Lung (tissue), 16 donors: ENCODE results near the gene C19orf85. TPM values are rescaled to one million over a fixed set of nuclear protein-coding genes. Genes with fewer than 3 reads are reported as not detected.

Experiments used
- ATAC-seq: fragments of 200-7000 bp; cut with Tn5 transposase; one replicate; pipeline ENCODE4 v1.9.1; 2020; ENCODE audit warnings: moderate number of reproducible peaks; ENCODE audit not compliant: insufficient read depth, low FRiP score
- DNase-seq, 3 donors: peaks; one replicate each; pipeline ENCODE4 v3.0.0-alpha.2; 2013 to 2017
- H3K27ac ChIP-seq, 2 donors: one replicate each; pipeline ENCODE4 v1.5.1; 2013; ENCODE audit warnings: mild to moderate bottlenecking in 2 of 2, moderate library complexity in 2 of 2, control low read depth in 1 of 2, inconsistent platforms in 1 of 2, low read depth in 1 of 2, low read length in 1 of 2
- H3K27me3 ChIP-seq, 3 donors: one replicate each; pipeline ENCODE4 v1.5.1; 2013; ENCODE audit warnings: low read length in 2 of 3; ENCODE audit not compliant: control insufficient read depth in 3 of 3, insufficient read depth in 3 of 3
- H3K36me3 ChIP-seq, 4 donors: one replicate each; pipeline ENCODE4 v1.5.1; 2013; ENCODE audit warnings: low read length in 4 of 4, mild to moderate bottlenecking in 1 of 4, moderate library complexity in 1 of 4; ENCODE audit not compliant: control insufficient read depth in 4 of 4, insufficient read depth in 4 of 4
- H3K4me1 ChIP-seq, 5 donors: one replicate each; pipeline ENCODE4 v1.5.1; 2013; ENCODE audit warnings: low read length in 5 of 5, mild to moderate bottlenecking in 2 of 5, moderate library complexity in 1 of 5; ENCODE audit not compliant: control insufficient read depth in 5 of 5, insufficient read depth in 5 of 5
- H3K4me3 ChIP-seq: one replicate; pipeline ENCODE4 v1.5.1; 2013; ENCODE audit warnings: mild to moderate bottlenecking, control low read depth, moderate library complexity
- H3K9ac ChIP-seq, 2 donors: one replicate each; pipeline ENCODE4 v1.5.1; 2013; ENCODE audit warnings: low read length in 2 of 2, control low read depth in 1 of 2; ENCODE audit not compliant: insufficient read depth in 1 of 2
- H3K9me3 ChIP-seq, 4 donors: one replicate each; pipeline ENCODE4 v1.5.1; 2013; ENCODE audit warnings: low read length in 3 of 4, mild to moderate bottlenecking in 1 of 4, moderate library complexity in 1 of 4; ENCODE audit not compliant: control insufficient read depth in 4 of 4, insufficient read depth in 3 of 4
- WGBS, 2 donors: extraction: QIAGEN DNeasy Blood & Tissue Kit; methylation state at CpG; one replicate each; pipeline ENCODE4 v1.1.7; 2013; 5-methylcytosine and 5-hydroxymethylcytosine counted together
- long read RNA-seq, 5 donors: transcript quantifications; one replicate each; lab custom pipeline, GENCODE V29; 2026
- polyA plus RNA-seq, 2 donors: library from polyadenylated mRNA; stranded (reverse); fragments of 200-250 nt; gene quantifications; one replicate each; pipeline ENCODE4 v1.2.1, GENCODE V29; 2013
- total RNA-seq, 2 donors: library from RNA; depleted of rRNA in 1 of 2; stranded (reverse); fragments of >200 nt in 1 of 2; gene quantifications; one replicate each; pipeline ENCODE4 v1.2.1, GENCODE V29; 2014 to 2021
- TF ChIP-seq, protein P1 (sequence below): IDR thresholded peaks from 2 replicates; pipeline ENCODE4 v1.5.1; 2012; ENCODE audit warnings: mild to moderate bottlenecking; ENCODE audit errors: control extremely low read depth, extremely low read depth
- donor health status: control.
- donor health status: control.
- donor health status: Bipolar disorder and iron deficiency.
- donor health status: healthy.
- donor health status: DM: yes; HTN: yes; CAD: no.

C19orf85 gene
- total RNA-seq (not detected), polyA plus RNA-seq (not detected)
- long read RNA-seq, donor 1: 0 reads
- long read RNA-seq, donor 2: 0 reads
- long read RNA-seq, donor 3: 0 reads
- long read RNA-seq, donor 4: 0 reads
- long read RNA-seq, donor 5: 0 reads

DNA sequence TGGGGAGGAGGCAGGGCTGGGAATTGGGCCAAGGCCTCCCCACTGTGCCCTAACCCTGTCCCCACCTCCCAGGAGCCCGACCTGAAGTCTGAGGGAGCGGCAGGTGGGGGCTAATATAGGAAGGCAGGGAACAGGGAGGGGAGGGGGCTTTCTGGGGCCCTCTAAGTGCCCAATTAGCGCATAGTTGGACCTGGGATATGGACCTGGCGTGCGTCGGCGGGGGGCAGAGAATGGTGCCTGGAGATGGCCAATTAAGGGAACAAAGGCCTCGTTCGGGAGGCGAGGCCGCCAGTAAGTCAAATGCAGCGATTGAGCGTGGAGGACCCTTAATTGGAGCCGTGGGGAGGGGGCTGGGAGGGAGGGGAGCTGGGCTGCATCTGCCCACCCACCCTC lies at the start of gene C19orf85:
Gene C19orf85 (minus strand): TSS at position 90 of the 393 bp plus-strand sequence. CDS start 197 bp downstream, outside the sequence.
- Histone ChIP-seq H3K27ac (no peak within 1 kb of the TSS), H3K9ac (no peak within 1 kb of the TSS), H3K4me3 (no peak within 1 kb of the TSS), H3K4me1 (peaks cover 0 to 22% (median 1%) of the 10 kb centered on the region in 5 donors), H3K36me3 (no peaks in the 10 kb centered on the region), H3K9me3 (no peaks in the 10 kb centered on the region), H3K27me3 (no peaks in the 10 kb centered on the region)
- TF ChIP-seq, protein P1, sequence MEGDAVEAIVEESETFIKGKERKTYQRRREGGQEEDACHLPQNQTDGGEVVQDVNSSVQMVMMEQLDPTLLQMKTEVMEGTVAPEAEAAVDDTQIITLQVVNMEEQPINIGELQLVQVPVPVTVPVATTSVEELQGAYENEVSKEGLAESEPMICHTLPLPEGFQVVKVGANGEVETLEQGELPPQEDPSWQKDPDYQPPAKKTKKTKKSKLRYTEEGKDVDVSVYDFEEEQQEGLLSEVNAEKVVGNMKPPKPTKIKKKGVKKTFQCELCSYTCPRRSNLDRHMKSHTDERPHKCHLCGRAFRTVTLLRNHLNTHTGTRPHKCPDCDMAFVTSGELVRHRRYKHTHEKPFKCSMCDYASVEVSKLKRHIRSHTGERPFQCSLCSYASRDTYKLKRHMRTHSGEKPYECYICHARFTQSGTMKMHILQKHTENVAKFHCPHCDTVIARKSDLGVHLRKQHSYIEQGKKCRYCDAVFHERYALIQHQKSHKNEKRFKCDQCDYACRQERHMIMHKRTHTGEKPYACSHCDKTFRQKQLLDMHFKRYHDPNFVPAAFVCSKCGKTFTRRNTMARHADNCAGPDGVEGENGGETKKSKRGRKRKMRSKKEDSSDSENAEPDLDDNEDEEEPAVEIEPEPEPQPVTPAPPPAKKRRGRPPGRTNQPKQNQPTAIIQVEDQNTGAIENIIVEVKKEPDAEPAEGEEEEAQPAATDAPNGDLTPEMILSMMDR: no peak
- DNase-seq: no peak
- no peak for ATAC-seq
- WGBS, 2 donors: 60 to 75% methylated on average over 12 to 14 of the region's 14 CpGs

DNA sequence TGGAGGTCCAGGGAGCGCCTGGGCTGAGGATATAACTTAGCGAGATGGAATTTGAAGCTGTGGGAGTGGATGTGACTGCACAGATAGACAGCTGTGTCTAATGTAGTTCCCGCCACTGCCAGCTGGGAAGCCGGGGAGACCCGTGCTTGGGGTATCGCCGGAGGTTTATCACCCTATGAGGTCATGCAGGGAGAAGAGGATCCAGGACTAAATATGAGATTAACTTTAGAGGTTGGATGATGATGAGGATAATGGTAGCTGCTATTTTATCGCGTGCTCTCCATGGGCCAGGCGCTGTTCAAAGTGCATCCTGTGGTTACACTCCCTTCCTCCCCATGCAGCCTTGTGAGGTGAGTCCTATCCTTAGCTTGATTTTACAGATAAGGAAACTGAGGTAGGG lies 43.6 kb upstream of the C19orf85 start:
- Histone ChIP-seq H3K9me3 (no peaks in the 10 kb centered on the region), H3K36me3 (peaks cover 0 to 2% (median 0%) of the 10 kb centered on the region in 4 donors), H3K4me1 (no peaks in the 10 kb centered on the region), H3K9ac (no peak overlapping the region), H3K27ac (no peak overlapping the region), H3K4me3 (no peak overlapping the region), H3K27me3 (no peaks in the 10 kb centered on the region)
- 68 to 71% methylated on average over 10 of the region's 10 CpGs for WGBS, 2 donors
- TF ChIP-seq, protein P1: no peak
- ATAC-seq (no peak), DNase-seq (no peak)

DNA sequence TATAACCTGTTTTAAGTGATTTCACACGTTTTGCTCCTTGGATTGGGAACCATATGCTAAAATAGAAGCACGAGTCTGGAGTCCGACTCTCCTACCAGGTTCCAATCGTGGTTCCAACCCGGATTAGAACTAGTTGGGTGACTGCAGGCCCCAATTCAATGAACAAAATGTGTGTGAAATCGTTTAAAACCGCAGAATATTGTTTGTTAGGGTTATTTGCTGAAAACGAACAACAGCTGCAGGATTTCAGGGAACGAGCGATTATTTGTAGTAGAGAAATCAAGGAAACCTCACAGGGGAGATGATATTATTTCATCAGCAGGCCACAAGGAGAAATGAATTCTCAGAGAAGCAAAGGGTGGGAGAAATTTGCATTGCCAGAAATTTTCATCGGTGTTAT lies 40.4 kb upstream of the C19orf85 start:
- Histone ChIP-seq H3K27ac (no peak overlapping the region), H3K4me3 (no peak overlapping the region), H3K27me3 (no peaks in the 10 kb centered on the region), H3K9me3 (no peaks in the 10 kb centered on the region), H3K9ac (no peak overlapping the region), H3K4me1 (no peaks in the 10 kb centered on the region), H3K36me3 (peaks cover 0 to 2% (median 0%) of the 10 kb centered on the region in 4 donors)
- no peak for ATAC-seq
- 87% methylated on average over 11 of the region's 11 CpGs for WGBS, 2 donors
- no peak for DNase-seq
- TF ChIP-seq, protein P1: no peak

DNA sequence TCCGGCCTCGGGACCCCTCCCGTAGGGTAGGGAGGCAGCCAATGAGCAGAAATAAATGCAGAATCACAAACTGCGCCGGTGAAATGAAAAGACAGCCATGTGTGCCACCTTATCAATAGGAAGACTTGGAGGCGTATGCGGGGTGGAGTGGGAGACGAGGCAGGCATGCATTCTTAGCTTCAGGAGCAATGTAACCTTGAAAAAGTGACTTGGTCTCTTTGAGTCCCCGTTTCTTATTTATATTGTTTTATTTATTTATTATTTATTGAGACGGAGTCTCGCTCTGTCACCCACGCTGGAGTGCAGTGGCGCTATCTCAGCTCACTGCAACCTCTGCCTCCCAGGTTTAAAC lies 39.7 kb upstream of the C19orf85 start:
- Histone ChIP-seq H3K36me3 (peaks cover 0 to 2% (median 0%) of the 10 kb centered on the region in 4 donors), H3K4me3 (no peak overlapping the region), H3K4me1 (no peaks in the 10 kb centered on the region), H3K9me3 (no peaks in the 10 kb centered on the region), H3K27ac (no peak overlapping the region), H3K27me3 (no peaks in the 10 kb centered on the region), H3K9ac (no peak overlapping the region)
- 29 to 30% methylated on average over 13 of the region's 13 CpGs for WGBS, 2 donors
- DNase-seq (no peak), ATAC-seq (no peak)
- TF ChIP-seq, protein P1: no peak
